ENCODE measurements around the gene CH25H. TPM values are rescaled to one million over a fixed set of nuclear protein-coding genes. Genes with fewer than 3 reads are reported as not detected.

The CH25H gene
- total RNA-seq, 1 experiment from 2014 or later = not detected

DNA sequence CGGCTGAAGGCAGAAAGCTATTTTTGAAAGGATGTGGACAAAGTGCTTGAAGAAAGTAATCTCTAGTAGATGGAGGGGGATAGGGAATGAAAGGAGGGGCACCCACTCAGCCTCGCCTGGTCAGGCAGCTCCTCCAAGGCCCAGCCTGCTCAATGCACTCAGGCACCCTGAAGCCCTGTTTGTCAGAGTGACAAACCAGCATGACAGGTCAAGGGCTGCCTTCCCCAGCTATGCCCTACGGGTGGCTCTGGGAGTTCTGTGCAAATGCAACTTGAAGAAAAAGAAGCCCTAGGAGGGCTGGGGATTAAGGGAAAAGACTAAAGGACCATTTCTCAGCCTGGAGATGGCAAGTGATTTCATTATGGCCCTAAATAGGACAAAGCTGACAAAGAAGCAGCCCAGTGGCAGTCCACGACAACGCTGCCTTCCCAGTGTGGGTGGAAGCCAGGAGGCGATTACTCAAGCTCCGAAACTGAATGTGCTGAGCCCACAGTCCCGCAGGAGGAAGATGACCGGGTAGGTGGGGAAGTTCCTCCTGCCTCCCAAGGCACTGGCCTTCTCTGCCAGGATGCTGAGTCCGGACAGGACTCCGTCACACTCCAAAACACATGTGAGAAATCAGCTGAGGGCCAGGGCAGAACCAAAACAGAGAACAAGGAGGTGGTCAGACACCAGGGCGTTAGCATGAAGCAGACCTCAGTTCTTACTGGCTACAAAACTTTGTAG, 28.1 kb upstream of the CH25H start:
- Histone ChIP-seq H4K20me1 (ENCODE audit: low read length) (no peaks in the 10 kb centered on the region), H3K9me3 (ENCODE audit: low read length) (no peaks in the 10 kb centered on the region), H3K4me2 (ENCODE audit: low read length) (no peak overlapping the region), H2AFZ (ENCODE audit: low read length) (no peak overlapping the region), H3K27ac (ENCODE audit: low read length) (no peak overlapping the region), H3K27me3 (ENCODE audit: low read length) (no peaks in the 10 kb centered on the region), H3K79me2 (ENCODE audit: low read length) (no peaks in the 10 kb centered on the region), H3K9ac (ENCODE audit: low read length) (no peak overlapping the region), H3F3A (ENCODE audit: low read length, unreplicated experiment) (no peaks in the 10 kb centered on the region), H3K36me3 (ENCODE audit: low read depth, low read length) (peaks cover 10% of the 10 kb centered on the region; the same call in 1 of the 2 replicates), H3K4me3 (ENCODE audit: low read length) (no peak overlapping the region), H3K9me2 (replicated peaks; ENCODE audit: low read length) (no peaks in the 10 kb centered on the region), H3K4me1 (ENCODE audit: insufficient read depth, low read length) (no peaks in the 10 kb centered on the region)
- POLR2A ChIA-PET (ENCODE audit: unreplicated experiment) = no interaction called here
- intact Hi-C loops (cut with micrococcal nuclease) = no loop called here
- ATAC-seq (no peak), DNase-seq (no peak)
- BruUV-seq (replicated peaks) = no TSS peak
- TF ChIP-seq, protein P1, sequence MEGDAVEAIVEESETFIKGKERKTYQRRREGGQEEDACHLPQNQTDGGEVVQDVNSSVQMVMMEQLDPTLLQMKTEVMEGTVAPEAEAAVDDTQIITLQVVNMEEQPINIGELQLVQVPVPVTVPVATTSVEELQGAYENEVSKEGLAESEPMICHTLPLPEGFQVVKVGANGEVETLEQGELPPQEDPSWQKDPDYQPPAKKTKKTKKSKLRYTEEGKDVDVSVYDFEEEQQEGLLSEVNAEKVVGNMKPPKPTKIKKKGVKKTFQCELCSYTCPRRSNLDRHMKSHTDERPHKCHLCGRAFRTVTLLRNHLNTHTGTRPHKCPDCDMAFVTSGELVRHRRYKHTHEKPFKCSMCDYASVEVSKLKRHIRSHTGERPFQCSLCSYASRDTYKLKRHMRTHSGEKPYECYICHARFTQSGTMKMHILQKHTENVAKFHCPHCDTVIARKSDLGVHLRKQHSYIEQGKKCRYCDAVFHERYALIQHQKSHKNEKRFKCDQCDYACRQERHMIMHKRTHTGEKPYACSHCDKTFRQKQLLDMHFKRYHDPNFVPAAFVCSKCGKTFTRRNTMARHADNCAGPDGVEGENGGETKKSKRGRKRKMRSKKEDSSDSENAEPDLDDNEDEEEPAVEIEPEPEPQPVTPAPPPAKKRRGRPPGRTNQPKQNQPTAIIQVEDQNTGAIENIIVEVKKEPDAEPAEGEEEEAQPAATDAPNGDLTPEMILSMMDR (conservative IDR thresholded peaks at IDR 0.05; ENCODE audit: low read depth, low read length) = no peak
- TF ChIP-seq EZH2phosphoT487 (IDR thresholded peaks at IDR 0.05; ENCODE audit: borderline replicate concordance, low read length) (no peak), EZH2 (IDR thresholded peaks at IDR 0.05; ENCODE audit: low read length, unreplicated experiment) (no peak)
- CTCF ChIA-PET = no interaction called here

DNA sequence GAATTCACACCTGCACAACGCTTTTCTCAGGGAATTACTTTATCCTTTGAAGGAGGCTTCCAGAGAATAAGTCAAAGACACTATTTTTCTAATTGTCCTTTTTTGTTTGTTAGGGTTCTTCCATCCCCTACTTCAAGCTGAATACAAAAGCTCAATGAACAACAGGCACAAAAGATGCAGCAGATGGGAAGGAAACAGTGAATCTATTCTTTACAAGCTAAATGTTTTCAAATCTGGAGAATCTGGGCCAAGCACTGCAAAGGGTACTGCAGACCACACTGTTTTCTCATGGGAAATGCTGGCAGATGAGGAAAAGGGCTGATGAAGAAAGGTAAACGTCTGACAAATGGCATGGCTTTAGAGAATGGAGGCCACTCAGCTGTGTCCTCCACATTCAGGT, 25.9 kb upstream of the CH25H start:
- Histone ChIP-seq H3K9me2 (replicated peaks; ENCODE audit: low read length) (no peaks in the 10 kb centered on the region), H3K36me3 (ENCODE audit: low read depth, low read length) (no peaks in the 10 kb centered on the region; the same call in 1 of the 2 replicates), H4K20me1 (ENCODE audit: low read length) (no peaks in the 10 kb centered on the region), H3K4me3 (ENCODE audit: low read length) (no peak overlapping the region), H3F3A (ENCODE audit: low read length, unreplicated experiment) (no peaks in the 10 kb centered on the region), H3K79me2 (ENCODE audit: low read length) (no peaks in the 10 kb centered on the region), H3K4me2 (ENCODE audit: low read length) (no peak overlapping the region), H2AFZ (ENCODE audit: low read length) (no peak overlapping the region), H3K9me3 (ENCODE audit: low read length) (no peaks in the 10 kb centered on the region), H3K9ac (ENCODE audit: low read length) (no peak overlapping the region), H3K4me1 (ENCODE audit: insufficient read depth, low read length) (no peaks in the 10 kb centered on the region), H3K27me3 (ENCODE audit: low read length) (no peaks in the 10 kb centered on the region), H3K27ac (ENCODE audit: low read length) (no peak overlapping the region)
- TF ChIP-seq, protein P1 (conservative IDR thresholded peaks at IDR 0.05; ENCODE audit: low read depth, low read length) = no peak
- TF ChIP-seq EZH2 (IDR thresholded peaks at IDR 0.05; ENCODE audit: low read length, unreplicated experiment) (no peak), EZH2phosphoT487 (IDR thresholded peaks at IDR 0.05; ENCODE audit: borderline replicate concordance, low read length) (no peak)
- ATAC-seq (no peak), DNase-seq (no peak)
- no TSS peak for BruUV-seq (replicated peaks)
- intact Hi-C loops (cut with micrococcal nuclease) = no loop called here
- ChIA-PET CTCF (no interaction called here), POLR2A (ENCODE audit: unreplicated experiment) (no interaction called here)

DNA sequence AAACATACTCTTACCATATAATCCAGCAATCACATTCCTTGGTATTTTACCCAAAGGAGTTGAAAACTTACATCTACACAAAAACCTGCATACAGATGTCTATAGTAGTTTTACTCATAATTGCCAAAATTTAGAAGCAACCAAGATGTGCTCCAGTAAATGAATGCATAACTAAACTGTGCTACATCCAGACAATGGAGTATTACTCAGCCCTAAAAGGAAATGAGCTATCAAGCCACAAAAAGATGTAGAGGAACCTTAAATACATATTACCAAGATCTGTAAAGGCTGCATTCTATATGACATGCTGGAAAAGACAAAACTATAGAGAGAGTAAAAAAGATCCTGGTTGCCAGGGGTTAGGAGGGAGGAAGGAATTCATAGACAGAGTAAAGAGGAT, 21.8 kb upstream of the CH25H start:
- H3K9me2 ChIP-seq (replicated peaks; ENCODE audit: low read length) = no peaks in the 10 kb centered on the region
- POLR2A ChIA-PET (ENCODE audit: unreplicated experiment) = no interaction called here
- H3K27ac ChIP-seq (ENCODE audit: low read length) = no peak overlapping the region
- H3F3A ChIP-seq (ENCODE audit: low read length, unreplicated experiment) = no peaks in the 10 kb centered on the region
- H3K4me2 ChIP-seq (ENCODE audit: low read length) = no peak overlapping the region
- H3K9ac ChIP-seq (ENCODE audit: low read length) = no peak overlapping the region
- no peaks in the 10 kb centered on the region for H3K79me2 ChIP-seq (ENCODE audit: low read length)
- CTCF ChIA-PET = no interaction called here
- H3K27me3 ChIP-seq (ENCODE audit: low read length) = no peaks in the 10 kb centered on the region
- DNase-seq (no peak), ATAC-seq (no peak)
- BruUV-seq (replicated peaks) = no TSS peak
- no peaks in the 10 kb centered on the region for H4K20me1 ChIP-seq (ENCODE audit: low read length)
- H3K36me3 ChIP-seq (ENCODE audit: low read depth, low read length) = peaks cover 10% of the 10 kb centered on the region; the same call in 1 of the 2 replicates
- TF ChIP-seq EZH2phosphoT487 (IDR thresholded peaks at IDR 0.05; ENCODE audit: borderline replicate concordance, low read length) (no peak), EZH2 (IDR thresholded peaks at IDR 0.05; ENCODE audit: low read length, unreplicated experiment) (no peak)
- TF ChIP-seq, protein P1 (conservative IDR thresholded peaks at IDR 0.05; ENCODE audit: low read depth, low read length) = no peak
- no peaks in the 10 kb centered on the region for H3K9me3 ChIP-seq (ENCODE audit: low read length)
- intact Hi-C loops (cut with micrococcal nuclease) = no loop called here
- H3K4me3 ChIP-seq (ENCODE audit: low read length) = no peak overlapping the region
- H3K4me1 ChIP-seq (ENCODE audit: insufficient read depth, low read length) = no peaks in the 10 kb centered on the region
- no peak overlapping the region for H2AFZ ChIP-seq (ENCODE audit: low read length)
